Heart right ventricle (tissue), 16 donors: ENCODE data around the gene HES5. TPM values are rescaled to one million over a fixed set of nuclear protein-coding genes. Genes with fewer than 3 reads are reported as not detected.
A peak's percentile ranks its signal among the peaks of the same experiment; 100 is the strongest.

Experiments used
- ATAC-seq, 8 donors: fragments of 200-7000 bp; cut with Tn5 transposase; one replicate each; pipeline ENCODE4 v1.9.1; 2020; ENCODE audit warnings: mild to moderate bottlenecking in 8 of 8, moderate library complexity in 8 of 8, moderate number of reproducible peaks in 1 of 8
- DNase-seq, 2 donors: peaks; one replicate each; pipeline ENCODE4 v3.0.0-alpha.2; 2020
- H3K27ac ChIP-seq, 10 donors: fragments of 200-600 bp; sonication (generic) in 2 of 10; one replicate each; pipeline versions ENCODE4 v1.5.0 to v1.8.0; 2020 to 2022; ENCODE audit warnings: mild to moderate bottlenecking in 3 of 10
- H3K27me3 ChIP-seq, 7 donors: fragments of 200-600 bp; one replicate each; pipeline ENCODE4 v1.8.0; 2021 to 2022; ENCODE audit warnings: mild to moderate bottlenecking in 2 of 7
- H3K36me3 ChIP-seq, 9 donors: fragments of 200-600 bp; sonication (generic) in 1 of 9; one replicate each; pipeline versions ENCODE4 v1.5.0 to v1.8.0; 2020 to 2022; ENCODE audit warnings: mild to moderate bottlenecking in 2 of 9
- H3K4me1 ChIP-seq, 9 donors: fragments of 200-600 bp; sonication (generic) in 1 of 9; one replicate each; pipeline versions ENCODE4 v1.5.0 to v1.8.0; 2020 to 2022; ENCODE audit warnings: mild to moderate bottlenecking in 4 of 9
- H3K4me3 ChIP-seq, 10 donors: fragments of 200-600 bp; sonication (generic) in 2 of 10; one replicate each; pipeline versions ENCODE4 v1.5.0 to v1.8.0; 2020 to 2022; ENCODE audit warnings: mild to moderate bottlenecking in 7 of 10, moderate library complexity in 2 of 10
- H3K9me3 ChIP-seq, 11 donors: fragments of 200-600 bp in 10 of 11; sonication (generic) in 2 of 11; one replicate each; pipeline versions ENCODE4 v1.5.0 to v1.8.0; 2013 to 2022; ENCODE audit warnings: mild to moderate bottlenecking in 2 of 11, control low read depth in 1 of 11, moderate library complexity in 1 of 11
- WGBS, 2 donors: extraction: QIAGEN DNeasy Blood & Tissue Kit; methylation state at CpG; one replicate each; pipeline ENCODE4 v1.1.7; 2013; ENCODE audit warnings: inconsistent platforms in 1 of 2; 5-methylcytosine and 5-hydroxymethylcytosine counted together
- intact Hi-C, 10 donors: fragments of 100-400 bp; cut with DNase I; formaldehyde crosslinking; loops; one replicate each; pipeline versions ENCODE4 v1.11.1 to v1.14.2; 2022
- polyA plus RNA-seq, 2 donors: library from polyadenylated mRNA; stranded (reverse); fragments of 200-250 nt; gene quantifications; one replicate each; pipeline ENCODE4 v1.2.3, GENCODE V29; 2013
- total RNA-seq, 10 donors: library from RNA; stranded (reverse); fragmentation: NEBNext Ultra II Directional in 3 of 10; extraction: Animal tissue kit (Norgen Biotek cat#: 25700) in 3 of 10; gene quantifications; one replicate each; pipeline versions ENCODE4 v1.2.1 to v1.2.4, GENCODE V29; 2021 to 2023
- TF ChIP-seq, protein P1 (sequence below), 9 donors: fragments of 200-600 bp; sonication (generic) in 2 of 9; IDR thresholded peaks; one replicate each; pipeline versions ENCODE4 v1.5.0 to v1.8.0; 2021 to 2022; ENCODE audit warnings: antibody characterized with exemption in 9 of 9, mild to moderate bottlenecking in 5 of 9, moderate library complexity in 1 of 9
- donor health status: Arrhythmogenic right ventricular cardiomyopathy.
- donor health status: ischemic (EF 13 %, LVEDD 7.1; RV severe dilation, severe dysfunction).
- donor health status: healthy with polysubstance abuse.
- donor health status: DM: no; HTN: yes; CAD: no.
- donor health status: DM: no; HTN: no; CAD: no.
- donor health status: ischemic (EF 25% LVEDD 6.9; RV normal size, moderate dysfunction).
- donor health status: ischemic (EF 25% LVEDD 5.7; RV mildly dilated, moderate dysfunction).
- donor health status: healthy.
- donor health status: DM: yes; HTN: yes; CAD: no.
- donor health status: Ischemic cardiomyopathy.
- donor health status: ischemic (EF 35%, LVEDD 5.7; RV mildly dilated, moderate dysfunction).
- donor health status: nonischemic (EF 11% LVEDD 7.7; RV severe dilation, severe dysfunction).
- donor health status: DM: yes; HTN: yes; CAD: no.
- donor health status: PGD.
- donor health status: ischemic (EF 29% LVEDD 5.4; RV normal size, mild dysfunction).
- donor health status: nonischemic (EF 23%, LVEDD 6.1; RV moderate dilation, normal function).

The HES5 gene
- total and polyA plus RNA-seq, 12 donors, result 0.51 to 3.1 (median 1.2) TPM; not detected in 1

DNA sequence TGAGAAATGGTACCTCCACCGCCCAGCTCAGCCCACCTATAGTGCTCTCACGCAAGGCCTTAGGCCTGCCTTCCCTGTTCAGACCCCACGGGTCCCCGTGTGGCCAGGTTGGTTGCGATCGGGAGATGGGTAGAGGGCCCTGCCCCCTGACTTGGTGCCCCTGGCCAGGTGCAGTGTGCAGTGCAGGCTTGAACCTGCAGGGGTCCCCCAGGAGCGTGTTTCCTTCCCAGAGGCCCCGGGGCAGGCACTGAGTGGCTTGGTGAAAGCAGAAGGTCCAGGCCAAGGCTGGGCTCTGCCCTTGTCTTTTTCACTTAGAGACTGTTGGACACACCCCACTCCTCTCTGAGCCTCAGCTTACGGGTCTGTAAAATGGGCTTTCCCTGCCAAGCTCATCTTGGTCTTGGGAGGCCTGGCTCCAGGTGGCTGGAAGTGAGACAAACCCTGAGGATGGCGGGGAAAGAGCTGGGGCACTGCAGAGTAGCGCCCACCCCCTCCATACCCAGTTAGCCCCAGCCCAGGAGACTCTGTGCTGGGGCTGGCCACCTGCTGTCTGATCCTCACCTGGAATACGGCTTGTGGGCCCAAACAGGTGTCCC, 9.3 kb upstream of the HES5 start:
- intact Hi-C loops, result no loop called here
- H3K4me3 ChIP-seq, result no peak overlapping the region
- 77% methylated on average over 12 of the region's 12 CpGs for WGBS, 2 donors
- ATAC-seq, result no peak
- H3K36me3 ChIP-seq, result no peaks in the 10 kb centered on the region
- no peak overlapping the region for H3K27ac ChIP-seq
- H3K9me3 ChIP-seq, result no peaks in the 10 kb centered on the region
- TF ChIP-seq, protein P1, sequence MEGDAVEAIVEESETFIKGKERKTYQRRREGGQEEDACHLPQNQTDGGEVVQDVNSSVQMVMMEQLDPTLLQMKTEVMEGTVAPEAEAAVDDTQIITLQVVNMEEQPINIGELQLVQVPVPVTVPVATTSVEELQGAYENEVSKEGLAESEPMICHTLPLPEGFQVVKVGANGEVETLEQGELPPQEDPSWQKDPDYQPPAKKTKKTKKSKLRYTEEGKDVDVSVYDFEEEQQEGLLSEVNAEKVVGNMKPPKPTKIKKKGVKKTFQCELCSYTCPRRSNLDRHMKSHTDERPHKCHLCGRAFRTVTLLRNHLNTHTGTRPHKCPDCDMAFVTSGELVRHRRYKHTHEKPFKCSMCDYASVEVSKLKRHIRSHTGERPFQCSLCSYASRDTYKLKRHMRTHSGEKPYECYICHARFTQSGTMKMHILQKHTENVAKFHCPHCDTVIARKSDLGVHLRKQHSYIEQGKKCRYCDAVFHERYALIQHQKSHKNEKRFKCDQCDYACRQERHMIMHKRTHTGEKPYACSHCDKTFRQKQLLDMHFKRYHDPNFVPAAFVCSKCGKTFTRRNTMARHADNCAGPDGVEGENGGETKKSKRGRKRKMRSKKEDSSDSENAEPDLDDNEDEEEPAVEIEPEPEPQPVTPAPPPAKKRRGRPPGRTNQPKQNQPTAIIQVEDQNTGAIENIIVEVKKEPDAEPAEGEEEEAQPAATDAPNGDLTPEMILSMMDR (IDR thresholded peaks at IDR 0.05), result peak in 5 of 9 donors; percentile 14 to 39 (median 17)
- H3K27me3 ChIP-seq, result peaks cover 6 to 64% (median 33%) of the 10 kb centered on the region in 7 donors
- peaks cover 9 to 47% (median 25%) of the 10 kb centered on the region in 9 donors for H3K4me1 ChIP-seq
- DNase-seq, result no peak

DNA sequence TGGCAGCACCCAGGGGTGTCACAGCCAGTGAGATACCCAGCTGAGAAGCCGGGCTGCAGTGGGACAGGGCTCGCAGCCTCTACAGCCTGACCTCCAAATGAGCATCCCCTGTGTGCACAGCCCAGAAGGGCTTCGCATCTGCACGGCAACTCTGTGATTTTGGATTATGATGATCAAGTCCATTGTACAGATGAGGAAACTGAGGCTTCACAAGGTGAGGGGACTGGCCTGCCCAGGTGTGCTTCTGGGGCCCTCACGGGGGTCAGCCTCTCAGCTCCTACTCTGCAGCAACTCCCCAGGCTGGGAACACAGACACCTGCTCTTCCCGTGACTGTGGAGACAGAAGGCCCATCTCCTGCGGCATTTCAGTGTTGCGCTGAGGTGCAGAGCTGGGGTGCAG, 8.8 kb upstream of the HES5 start:
- intact Hi-C loops, result no loop called here
- H3K4me1 ChIP-seq, result peaks cover 4 to 47% (median 19%) of the 10 kb centered on the region in 9 donors
- peaks cover 6 to 68% (median 33%) of the 10 kb centered on the region in 7 donors for H3K27me3 ChIP-seq
- 85 to 95% methylated on average over 8 of the region's 8 CpGs for WGBS, 2 donors
- TF ChIP-seq, protein P1 (IDR thresholded peaks at IDR 0.05), result no peak
- no peak overlapping the region for H3K4me3 ChIP-seq
- H3K27ac ChIP-seq, result no peak overlapping the region
- no peaks in the 10 kb centered on the region for H3K36me3 ChIP-seq
- H3K9me3 ChIP-seq, result no peaks in the 10 kb centered on the region
- DNase-seq, result no peak
- no peak for ATAC-seq

DNA sequence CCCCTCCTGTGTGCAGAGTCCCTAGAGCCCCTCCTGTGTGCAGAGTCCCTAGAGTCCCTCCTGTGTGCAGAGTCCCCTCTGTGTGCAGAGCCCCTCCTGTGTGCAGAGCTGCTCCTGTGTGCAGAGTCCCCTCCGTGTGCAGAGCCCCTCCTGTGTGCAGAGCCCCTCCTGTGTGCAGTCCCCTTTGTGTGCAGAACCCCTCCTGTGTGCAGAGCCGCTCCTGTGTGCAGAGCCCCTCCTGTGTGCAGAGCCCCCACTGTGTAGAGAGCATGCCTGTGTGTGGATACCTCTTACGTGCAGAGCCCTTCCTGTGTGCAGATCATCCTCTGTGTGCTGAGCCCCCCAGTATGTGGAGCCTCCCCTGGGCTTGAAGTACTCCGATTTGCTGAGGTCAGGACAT, 8.3 kb upstream of the HES5 start:
- peaks cover 4 to 44% (median 14%) of the 10 kb centered on the region in 9 donors for H3K4me1 ChIP-seq
- H3K27ac ChIP-seq, result no peak overlapping the region
- TF ChIP-seq, protein P1 (IDR thresholded peaks at IDR 0.05), result no peak
- DNase-seq, result no peak
- H3K4me3 ChIP-seq, result no peak overlapping the region
- H3K9me3 ChIP-seq, result no peaks in the 10 kb centered on the region
- H3K27me3 ChIP-seq, result peaks cover 6 to 72% (median 33%) of the 10 kb centered on the region in 7 donors
- no peaks in the 10 kb centered on the region for H3K36me3 ChIP-seq
- no peak for ATAC-seq
- intact Hi-C loops, result no loop called here
- WGBS, 2 donors, result 89 to 91% methylated on average over 4 of the region's 4 CpGs

DNA sequence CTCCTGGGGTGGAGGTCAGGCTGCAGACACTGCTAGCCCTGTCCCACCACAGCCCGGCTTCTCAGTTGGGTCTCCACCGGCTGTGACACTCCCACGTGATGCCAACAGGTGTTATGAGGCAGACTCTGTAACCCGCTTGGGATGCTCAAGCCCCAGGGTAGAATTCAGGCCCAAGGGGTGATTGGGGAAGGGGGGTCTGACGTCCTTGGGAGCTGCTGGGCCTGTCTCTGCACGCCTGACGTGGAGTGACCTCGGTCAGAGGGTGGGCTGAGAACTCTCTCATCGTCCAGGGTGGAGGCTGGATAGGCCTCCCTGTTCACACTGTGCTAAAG, 7.7 kb upstream of the HES5 start:
- peaks cover 6 to 79% (median 33%) of the 10 kb centered on the region in 7 donors for H3K27me3 ChIP-seq
- no peak for ATAC-seq
- no peak for DNase-seq
- no peak overlapping the region for H3K27ac ChIP-seq
- intact Hi-C loops, result no loop called here
- H3K36me3 ChIP-seq, result no peaks in the 10 kb centered on the region
- 77 to 81% methylated on average over 9 of the region's 9 CpGs for WGBS, 2 donors
- H3K4me1 ChIP-seq, result peaks cover 4 to 39% (median 14%) of the 10 kb centered on the region in 9 donors
- H3K9me3 ChIP-seq, result no peaks in the 10 kb centered on the region
- TF ChIP-seq, protein P1 (IDR thresholded peaks at IDR 0.05), result no peak
- no peak overlapping the region for H3K4me3 ChIP-seq
